ENCODE data around the gene PPP6R2. TPM values are rescaled to one million over a fixed set of nuclear protein-coding genes. Genes with fewer than 3 reads are reported as not detected.

PPP6R2 gene
- total RNA-seq, 4 donors from 2014 or later = 35.6 to 50.8 (median 45.6) TPM

- peaks cover 0 to 8% (median 0%) of the 10 kb centered on the region in 3 donors for H3K4me1 ChIP-seq
- no peak for TF ChIP-seq CTCF (IDR thresholded peaks at IDR 0.05)
- no peak for TF ChIP-seq POLR2A (IDR thresholded peaks at IDR 0.05)
- H3K27ac ChIP-seq = no peak overlapping the region
- peaks cover 0 to 42% (median 0%) of the 10 kb centered on the region in 4 donors for H3K27me3 ChIP-seq
- H3K9me3 ChIP-seq = no peaks in the 10 kb centered on the region
- WGBS, 2 donors = 51 to 65% methylated on average over 27 of the region's 27 CpGs
- no peak for DNase-seq
- H3K4me3 ChIP-seq = no peak overlapping the region
- intact Hi-C loops (cut with DNase I) = no loop called here
- H3K36me3 ChIP-seq = no peaks in the 10 kb centered on the region
These were observed 147.6 kb downstream of the PPP6R2 start for GRCh38 chr22:50490531-50491308.

Other genes with a start within 250 kb of the PPP6R2 start
- gene PANX2, start 172.6 kb upstream of the PPP6R2 start, total RNA-seq = 1 to 10 TPM; 1.6 to 4.5 (median 3.4) TPM
- gene TRABD, start 157.4 kb upstream of the PPP6R2 start, total RNA-seq = 10 to 100 TPM; 39.3 to 55.1 (median 45.8) TPM
- 10 to 100 TPM; 23.9 to 36.3 (median 27.0) TPM for gene SELENOO, start 142.3 kb upstream of the PPP6R2 start, total RNA-seq
- 10 to 100 TPM; 20.3 to 44.3 (median 32.2) TPM for gene TUBGCP6, start 98.3 kb upstream of the PPP6R2 start, total RNA-seq
- 10 to 100 TPM; 18.2 to 46.3 (median 35.6) TPM for gene HDAC10, start 92.1 kb upstream of the PPP6R2 start, total RNA-seq
- 1 to 10 TPM in 3 of 4 donors, under 1 TPM in 1; 0.19 to 6.9 (median 2.3) TPM for gene MAPK12, start 81.6 kb upstream of the PPP6R2 start, total RNA-seq
- gene MAPK11, start 72.9 kb upstream of the PPP6R2 start, total RNA-seq = 1 to 10 TPM; 2.4 to 5.7 (median 3.5) TPM
- gene PLXNB2, start 35.7 kb upstream of the PPP6R2 start, total RNA-seq = 100 to 1,000 TPM in 3 of 4 donors, 10 to 100 TPM in 1; 80.9 to 231 (median 129) TPM
- gene DENND6B, start 16.3 kb upstream of the PPP6R2 start, total RNA-seq = 1 to 10 TPM in 3 of 4 donors, under 1 TPM in 1; 0.88 to 3.6 (median 2.9) TPM
- gene SBF1, start 131.7 kb downstream of the PPP6R2 start, total RNA-seq = 10 to 100 TPM; 38.3 to 92.0 (median 63.4) TPM
- 1 to 10 TPM in 2 of 4 donors, under 1 TPM in 2; under 0.01 to 1.9 (median 0.89) TPM for gene ADM2, start 138.2 kb downstream of the PPP6R2 start, total RNA-seq
- not detected for gene MIOX, start 143.5 kb downstream of the PPP6R2 start, total RNA-seq
- 10 to 100 TPM; 35.4 to 65.0 (median 46.2) TPM for gene LMF2, start 164.4 kb downstream of the PPP6R2 start, total RNA-seq
- 10 to 100 TPM; 30.2 to 42.6 (median 38.5) TPM for gene NCAPH2, start 164.9 kb downstream of the PPP6R2 start, total RNA-seq
- gene SCO2, start 182.3 kb downstream of the PPP6R2 start, total RNA-seq = 10 to 100 TPM in 1 of 4 donors, 1 to 10 TPM in 3; 5.1 to 14.9 (median 6.7) TPM
- gene TYMP, start 186.7 kb downstream of the PPP6R2 start, total RNA-seq = 100 to 1,000 TPM in 2 of 4 donors, 10 to 100 TPM in 2; 86.0 to 281 (median 137) TPM
- gene KLHDC7B, start 202.6 kb downstream of the PPP6R2 start, total RNA-seq = under 1 TPM; 0.26 to 0.53 (median 0.40) TPM
- 1 to 10 TPM in 1 of 4 donors, not detected in 3; 1.8 TPM for gene SYCE3, start 219.6 kb downstream of the PPP6R2 start, total RNA-seq
- gene CPT1B, start 235.1 kb downstream of the PPP6R2 start, total RNA-seq = 10 to 100 TPM in 1 of 4 donors, 1 to 10 TPM in 3; 3.5 to 17.6 (median 8.2) TPM
- gene CHKB, start 239.5 kb downstream of the PPP6R2 start, total RNA-seq = 10 to 100 TPM; 16.7 to 51.2 (median 35.4) TPM